ENCODE measurements around the gene TEX2. TPM values are rescaled to one million over a fixed set of nuclear protein-coding genes. Genes with fewer than 3 reads are reported as not detected.

The TEX2 gene
- polyA plus RNA-seq (2013, experiment 1 of 2) = 14.2 TPM
- 13.9 TPM for polyA plus RNA-seq (2013, experiment 2 of 2)

GRCh38 chr17:64263000-64263766, at the start of gene TEX2:
Gene TEX2, minus strand, starts transcription at chr17:64263260. Its CDS starts 49,043 bp downstream, at chr17:64214217.
- peak within 1 kb of the TSS; percentile 86 for H3K9ac ChIP-seq (ENCODE audit: low read length)
- peak within 1 kb of the TSS; percentile 29 to 51 for H3K4ac ChIP-seq (ENCODE audit: low read depth in 1 of 2, low read length in 2 of 2)
- H3K9me3 ChIP-seq (ENCODE audit: control insufficient read depth, low read length) = no peaks in the 10 kb centered on the region
- no peak within 1 kb of the TSS for H2BK120ac ChIP-seq (ENCODE audit: low read depth, low read length)
- no peak within 1 kb of the TSS for H3K27ac ChIP-seq (ENCODE audit: low read length, poor library complexity, severe bottlenecking)
- peak within 1 kb of the TSS; percentile 15 to 62 for H2BK12ac ChIP-seq (ENCODE audit: low read length in 2 of 2)
- peak within 1 kb of the TSS; percentile 88 for H4K91ac ChIP-seq (ENCODE audit: low read length)
- peak within 1 kb of the TSS; percentile 92 for H3K4me2 ChIP-seq (ENCODE audit: low read length, poor library complexity, severe bottlenecking)
- peak within 1 kb of the TSS; percentile 83 for H2AFZ ChIP-seq (ENCODE audit: low read depth, low read length)
- under 1% methylated on average over 61 of the region's 69 CpGs for WGBS
- peaks cover 11% of the 10 kb centered on the region for H3K79me1 ChIP-seq (replicated peaks; ENCODE audit: low read length, poor library complexity, severe bottlenecking)
- H3K18ac ChIP-seq (ENCODE audit: low read depth in 1 of 2, low read length in 2 of 2) = peak within 1 kb of the TSS; percentile 79 to 82
- peak within 1 kb of the TSS; percentile 98 for H4K8ac ChIP-seq (ENCODE audit: low read length)
- peaks cover 2 to 12% of the 10 kb centered on the region in 2 experiments for H3K27me3 ChIP-seq (ENCODE audit: control insufficient read depth in 1 of 2, insufficient read depth in 1 of 2, low read length in 2 of 2)
- peak within 1 kb of the TSS in 1 of 2 experiments; percentile 93 for H3K14ac ChIP-seq (ENCODE audit: low read length in 2 of 2)
- peak; percentile 85 for DNase-seq
- no peaks in the 10 kb centered on the region for H3K36me3 ChIP-seq (ENCODE audit: control insufficient read depth in 1 of 2, insufficient read depth in 2 of 2, low read depth in 1 of 2, low read length in 2 of 2)
- H2BK15ac ChIP-seq (ENCODE audit: low read depth, poor library complexity, severe bottlenecking) = peak within 1 kb of the TSS; percentile 75
- H3K23ac ChIP-seq (ENCODE audit: low read length in 2 of 2) = no peak within 1 kb of the TSS
- no peak within 1 kb of the TSS for H2BK5ac ChIP-seq (ENCODE audit: low read depth, low read length, poor library complexity, severe bottlenecking)
- peak within 1 kb of the TSS; percentile 91 to 92 for H3K4me3 ChIP-seq (ENCODE audit: insufficient read depth in 1 of 2, low read depth in 1 of 2, low read length in 2 of 2)
- no peak within 1 kb of the TSS for H2AK5ac ChIP-seq (ENCODE audit: low read length, severe bottlenecking)
- peaks cover 5% of the 10 kb centered on the region for H3K4me1 ChIP-seq (ENCODE audit: control insufficient read depth, insufficient read depth, low read depth, low read length)

- no peak overlapping the region for H3K4me3 ChIP-seq (ENCODE audit: insufficient read depth in 1 of 2, low read depth in 1 of 2, low read length in 2 of 2)
- H3K4ac ChIP-seq (ENCODE audit: low read depth in 1 of 2, low read length in 2 of 2) = no peak overlapping the region
- no peak overlapping the region for H2BK12ac ChIP-seq (ENCODE audit: low read length in 2 of 2)
- H4K8ac ChIP-seq (ENCODE audit: low read length) = no peak overlapping the region
- no peak overlapping the region for H2AK5ac ChIP-seq (ENCODE audit: low read length, severe bottlenecking)
- H3K18ac ChIP-seq (ENCODE audit: low read depth in 1 of 2, low read length in 2 of 2) = no peak overlapping the region
- peaks cover 5% of the 10 kb centered on the region for H3K4me1 ChIP-seq (ENCODE audit: control insufficient read depth, insufficient read depth, low read depth, low read length)
- peaks cover 0 to 6% of the 10 kb centered on the region in 2 experiments for H3K27me3 ChIP-seq (ENCODE audit: control insufficient read depth in 1 of 2, insufficient read depth in 1 of 2, low read length in 2 of 2)
- H4K91ac ChIP-seq (ENCODE audit: low read length) = no peak overlapping the region
- H3K9me3 ChIP-seq (ENCODE audit: control insufficient read depth, low read length) = no peaks in the 10 kb centered on the region
- H2AFZ ChIP-seq (ENCODE audit: low read depth, low read length) = no peak overlapping the region
- no peak overlapping the region for H2BK15ac ChIP-seq (ENCODE audit: low read depth, poor library complexity, severe bottlenecking)
- H3K36me3 ChIP-seq (ENCODE audit: control insufficient read depth in 1 of 2, insufficient read depth in 2 of 2, low read depth in 1 of 2, low read length in 2 of 2) = no peaks in the 10 kb centered on the region
- no peak overlapping the region for H2BK120ac ChIP-seq (ENCODE audit: low read depth, low read length)
- no peak overlapping the region for H3K23ac ChIP-seq (ENCODE audit: low read length in 2 of 2)
- DNase-seq = no peak
- no peak overlapping the region for H2BK5ac ChIP-seq (ENCODE audit: low read depth, low read length, poor library complexity, severe bottlenecking)
- H3K27ac ChIP-seq (ENCODE audit: low read length, poor library complexity, severe bottlenecking) = no peak overlapping the region
- no peak overlapping the region for H3K14ac ChIP-seq (ENCODE audit: low read length in 2 of 2)
- no peak overlapping the region for H3K9ac ChIP-seq (ENCODE audit: low read length)
- 89% methylated on average over 4 of the region's 4 CpGs for WGBS
- no peak overlapping the region for H3K4me2 ChIP-seq (ENCODE audit: low read length, poor library complexity, severe bottlenecking)
- no peaks in the 10 kb centered on the region for H3K79me1 ChIP-seq (replicated peaks; ENCODE audit: low read length, poor library complexity, severe bottlenecking)
Measured at GRCh38 chr17:64309710-64310109, 46.6 kb upstream of the TEX2 start.

GRCh38 chr17:64309021-64309420, 46.0 kb upstream of the TEX2 start:
- no peak overlapping the region for H3K27ac ChIP-seq (ENCODE audit: low read length, poor library complexity, severe bottlenecking)
- H3K14ac ChIP-seq (ENCODE audit: low read length in 2 of 2) = no peak overlapping the region
- H2BK5ac ChIP-seq (ENCODE audit: low read depth, low read length, poor library complexity, severe bottlenecking) = no peak overlapping the region
- no peaks in the 10 kb centered on the region for H3K36me3 ChIP-seq (ENCODE audit: control insufficient read depth in 1 of 2, insufficient read depth in 2 of 2, low read depth in 1 of 2, low read length in 2 of 2)
- no peak overlapping the region for H4K8ac ChIP-seq (ENCODE audit: low read length)
- no peak overlapping the region for H3K18ac ChIP-seq (ENCODE audit: low read depth in 1 of 2, low read length in 2 of 2)
- H2AK5ac ChIP-seq (ENCODE audit: low read length, severe bottlenecking) = no peak overlapping the region
- no peaks in the 10 kb centered on the region for H3K9me3 ChIP-seq (ENCODE audit: control insufficient read depth, low read length)
- no peaks in the 10 kb centered on the region for H3K79me1 ChIP-seq (replicated peaks; ENCODE audit: low read length, poor library complexity, severe bottlenecking)
- DNase-seq = no peak
- peaks cover 5% of the 10 kb centered on the region for H3K4me1 ChIP-seq (ENCODE audit: control insufficient read depth, insufficient read depth, low read depth, low read length)
- no peak overlapping the region for H2BK15ac ChIP-seq (ENCODE audit: low read depth, poor library complexity, severe bottlenecking)
- H2BK12ac ChIP-seq (ENCODE audit: low read length in 2 of 2) = no peak overlapping the region
- no peak overlapping the region for H3K4me2 ChIP-seq (ENCODE audit: low read length, poor library complexity, severe bottlenecking)
- no peak overlapping the region for H2BK120ac ChIP-seq (ENCODE audit: low read depth, low read length)
- no peak overlapping the region for H3K23ac ChIP-seq (ENCODE audit: low read length in 2 of 2)
- WGBS = 84% methylated on average over 2 of the region's 2 CpGs
- H3K4me3 ChIP-seq (ENCODE audit: insufficient read depth in 1 of 2, low read depth in 1 of 2, low read length in 2 of 2) = no peak overlapping the region
- H2AFZ ChIP-seq (ENCODE audit: low read depth, low read length) = no peak overlapping the region
- peaks cover 0 to 5% of the 10 kb centered on the region in 2 experiments for H3K27me3 ChIP-seq (ENCODE audit: control insufficient read depth in 1 of 2, insufficient read depth in 1 of 2, low read length in 2 of 2)
- H3K4ac ChIP-seq (ENCODE audit: low read depth in 1 of 2, low read length in 2 of 2) = no peak overlapping the region
- H4K91ac ChIP-seq (ENCODE audit: low read length) = no peak overlapping the region
- H3K9ac ChIP-seq (ENCODE audit: low read length) = no peak overlapping the region

- H2BK5ac ChIP-seq (ENCODE audit: low read depth, low read length, poor library complexity, severe bottlenecking) = no peak overlapping the region
- H3K4ac ChIP-seq (ENCODE audit: low read depth in 1 of 2, low read length in 2 of 2) = no peak overlapping the region
- no peak overlapping the region for H3K4me2 ChIP-seq (ENCODE audit: low read length, poor library complexity, severe bottlenecking)
- H3K9me3 ChIP-seq (ENCODE audit: control insufficient read depth, low read length) = no peaks in the 10 kb centered on the region
- H3K9ac ChIP-seq (ENCODE audit: low read length) = peak overlapping the region; percentile 17
- H2BK15ac ChIP-seq (ENCODE audit: low read depth, poor library complexity, severe bottlenecking) = no peak overlapping the region
- no peak overlapping the region for H2AK5ac ChIP-seq (ENCODE audit: low read length, severe bottlenecking)
- no peak overlapping the region for H2AFZ ChIP-seq (ENCODE audit: low read depth, low read length)
- H3K14ac ChIP-seq (ENCODE audit: low read length in 2 of 2) = no peak overlapping the region
- H2BK120ac ChIP-seq (ENCODE audit: low read depth, low read length) = no peak overlapping the region
- no peak overlapping the region for H4K91ac ChIP-seq (ENCODE audit: low read length)
- WGBS = 46% methylated on average over 9 of the region's 11 CpGs
- no peak overlapping the region for H3K4me3 ChIP-seq (ENCODE audit: insufficient read depth in 1 of 2, low read depth in 1 of 2, low read length in 2 of 2)
- H3K36me3 ChIP-seq (ENCODE audit: control insufficient read depth in 1 of 2, insufficient read depth in 2 of 2, low read depth in 1 of 2, low read length in 2 of 2) = no peaks in the 10 kb centered on the region
- no peak overlapping the region for H2BK12ac ChIP-seq (ENCODE audit: low read length in 2 of 2)
- H3K27me3 ChIP-seq (ENCODE audit: control insufficient read depth in 1 of 2, insufficient read depth in 1 of 2, low read length in 2 of 2) = no peaks in the 10 kb centered on the region
- H3K18ac ChIP-seq (ENCODE audit: low read depth in 1 of 2, low read length in 2 of 2) = no peak overlapping the region
- no peak overlapping the region for H3K23ac ChIP-seq (ENCODE audit: low read length in 2 of 2)
- H3K79me1 ChIP-seq (replicated peaks; ENCODE audit: low read length, poor library complexity, severe bottlenecking) = no peaks in the 10 kb centered on the region
- H4K8ac ChIP-seq (ENCODE audit: low read length) = no peak overlapping the region
- no peak overlapping the region for H3K27ac ChIP-seq (ENCODE audit: low read length, poor library complexity, severe bottlenecking)
- no peaks in the 10 kb centered on the region for H3K4me1 ChIP-seq (ENCODE audit: control insufficient read depth, insufficient read depth, low read depth, low read length)
- peak; percentile 69 for DNase-seq
Measured at GRCh38 chr17:64306850-64307463, 43.9 kb upstream of the TEX2 start.
